Activated CD4-positive, alpha-beta T cell treated with anti-CD3 and anti-CD28 coated beads, Interleukin-2, amount 50 U/mL, for 48 hours (primary cell): ENCODE data around the gene GRXCR2.

ENCODE experiments used
- DNase-seq, 2 experiments: peaks; one replicate each; pipeline ENCODE4 v3.0.0-alpha.2; 2020

GRXCR2 gene

GRCh38 chr5:145834917-145835847 is 37.6 kb downstream of the GRXCR2 start, which contains the start of gene PRELID2:
PRELID2 (minus strand) TSS chr5:145835342; CDS start chr5:145835251, 91 bp downstream.
- DNase-seq: peak; percentile 64 to 76

GRCh38 chr5:145834554-145834916 is 38.3 kb downstream of the GRXCR2 start:
- DNase-seq: no peak

- no peak for DNase-seq
These were observed 39.1 kb downstream of the GRXCR2 start for GRCh38 chr5:145833631-145834200.

GRCh38 chr5:145830594-145830993 is 42.2 kb downstream of the GRXCR2 start:
- DNase-seq: no peak

- no peak for DNase-seq
These were observed 43.0 kb downstream of the GRXCR2 start for GRCh38 chr5:145829708-145830361.

- DNase-seq: no peak
These were observed 45.7 kb downstream of the GRXCR2 start for GRCh38 chr5:145826895-145827674.

- no peak for DNase-seq
These were observed 47.0 kb downstream of the GRXCR2 start for GRCh38 chr5:145825751-145826180.

- no peak for DNase-seq
These were observed 48.8 kb downstream of the GRXCR2 start for GRCh38 chr5:145824040-145824439.

GRCh38 chr5:145818604-145819003 is 54.2 kb downstream of the GRXCR2 start:
- DNase-seq: no peak

- no peak for DNase-seq
These were observed 59.9 kb downstream of the GRXCR2 start for GRCh38 chr5:145812877-145813276.

GRCh38 chr5:145811834-145812625 is 60.8 kb downstream of the GRXCR2 start:
- no peak for DNase-seq
